Measurements from ENCODE around the gene ADH5. TPM values are rescaled to one million over a fixed set of nuclear protein-coding genes. Genes with fewer than 3 reads are reported as not detected.

The ADH5 gene
- total and polyA plus RNA-seq, 4 donors, result 219 to 268 (median 231) TPM

DNA sequence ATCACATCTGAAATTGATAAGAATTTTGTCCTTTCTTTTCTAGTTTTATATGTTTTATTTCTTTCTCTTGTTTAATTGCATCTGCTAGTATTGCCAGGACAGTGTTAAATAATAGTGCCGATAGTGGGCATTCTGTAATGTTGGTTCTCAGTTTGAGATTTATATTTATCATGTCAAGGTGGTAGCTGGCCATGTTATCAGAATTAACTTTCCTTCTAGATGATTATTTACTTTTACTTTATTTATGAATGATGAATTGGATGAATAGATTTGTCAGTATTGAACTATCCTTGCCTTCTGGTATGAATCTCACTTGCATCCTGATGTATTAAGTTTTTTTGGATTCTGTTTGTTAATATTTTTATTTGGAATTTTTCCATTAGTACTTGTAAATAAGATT, 50.4 kb downstream of the ADH5 start:
- intact Hi-C loops (cut with DNase I), result no loop called here
- H3K9me3 ChIP-seq (ENCODE audit: control insufficient read depth, low read length), result no peaks in the 10 kb centered on the region
- no peak overlapping the region for H3K4me3 ChIP-seq (ENCODE audit: low read length in 2 of 2)
- DNase-seq (no peak), ATAC-seq (ENCODE audit: low FRiP score) (no peak)
- H3K36me3 ChIP-seq (ENCODE audit: control insufficient read depth in 1 of 2, insufficient read depth in 2 of 2, low read length in 1 of 2), result no peaks in the 10 kb centered on the region
- no peaks in the 10 kb centered on the region for H3K4me1 ChIP-seq (ENCODE audit: control insufficient read depth in 1 of 2, insufficient read depth in 2 of 2, low read length in 2 of 2)
- H3K27ac ChIP-seq (ENCODE audit: low read depth in 1 of 2, low read length in 2 of 2), result no peak overlapping the region
- no peaks in the 10 kb centered on the region for H3K27me3 ChIP-seq (ENCODE audit: control insufficient read depth in 1 of 2, insufficient read depth in 2 of 2, low read length in 1 of 2)
- WGBS, 2 donors, result 96 to 100% methylated on average over 1 of the region's 1 CpG

DNA sequence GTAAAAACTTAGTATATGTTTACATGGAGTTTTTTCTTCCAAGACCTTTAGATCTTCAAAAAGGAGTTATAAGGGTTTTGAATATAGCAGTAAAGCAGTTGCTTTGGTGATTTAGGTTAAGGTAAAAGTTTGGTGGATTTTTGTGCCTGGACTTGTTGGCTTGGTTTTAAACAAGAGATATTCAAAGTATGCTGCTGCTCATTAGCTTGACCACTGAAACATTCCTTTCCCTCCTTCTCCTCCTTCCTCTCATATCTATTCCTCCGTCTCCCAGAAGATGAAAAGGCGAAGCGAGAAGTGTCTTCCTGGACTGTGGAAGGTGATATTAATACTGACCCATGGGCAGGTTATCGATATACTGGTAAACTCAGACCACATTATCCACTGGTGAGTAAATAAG, 54.6 kb downstream of the ADH5 start:
- WGBS, 2 donors, result 95 to 98% methylated on average over 4 of the region's 4 CpGs

GRCh38 chr4:99029852-99030251, 58.7 kb downstream of the ADH5 start:
- ATAC-seq (ENCODE audit: low FRiP score) (no peak), DNase-seq (no peak)
- Histone ChIP-seq H3K27ac (ENCODE audit: low read depth in 1 of 2, low read length in 2 of 2) (no peak overlapping the region), H3K4me1 (ENCODE audit: control insufficient read depth in 1 of 2, insufficient read depth in 2 of 2, low read length in 2 of 2) (peaks cover 1 to 9% of the 10 kb centered on the region in 2 donors), H3K4me3 (ENCODE audit: low read length in 2 of 2) (no peak overlapping the region), H3K9me3 (ENCODE audit: control insufficient read depth, low read length) (no peaks in the 10 kb centered on the region), H3K27me3 (ENCODE audit: control insufficient read depth in 1 of 2, insufficient read depth in 2 of 2, low read length in 1 of 2) (no peaks in the 10 kb centered on the region), H3K36me3 (ENCODE audit: control insufficient read depth in 1 of 2, insufficient read depth in 2 of 2, low read length in 1 of 2) (peaks cover 0 to 2% of the 10 kb centered on the region in 2 donors)
- 91 to 93% methylated on average over 3 of the region's 3 CpGs for WGBS, 2 donors
- intact Hi-C loops (cut with DNase I), result no loop called here

More for the DNA sequence above, 54.6 kb downstream of the ADH5 start:
- H3K9me3 ChIP-seq (ENCODE audit: control insufficient read depth, low read length), result no peaks in the 10 kb centered on the region
- H3K4me3 ChIP-seq (ENCODE audit: low read length in 2 of 2), result no peak overlapping the region
- peaks cover 0 to 2% of the 10 kb centered on the region in 2 donors for H3K36me3 ChIP-seq (ENCODE audit: control insufficient read depth in 1 of 2, insufficient read depth in 2 of 2, low read length in 1 of 2)
- ATAC-seq (ENCODE audit: low FRiP score) (no peak), DNase-seq (no peak)
- H3K4me1 ChIP-seq (ENCODE audit: control insufficient read depth in 1 of 2, insufficient read depth in 2 of 2, low read length in 2 of 2), result peaks cover 0 to 1% of the 10 kb centered on the region in 2 donors
- H3K27ac ChIP-seq (ENCODE audit: low read depth in 1 of 2, low read length in 2 of 2), result no peak overlapping the region
- intact Hi-C loops (cut with DNase I), result no loop called here
- no peaks in the 10 kb centered on the region for H3K27me3 ChIP-seq (ENCODE audit: control insufficient read depth in 1 of 2, insufficient read depth in 2 of 2, low read length in 1 of 2)

GRCh38 chr4:99029018-99029735, 59.4 kb downstream of the ADH5 start:
- 2 to 88% methylated on average over 1 of the region's 1 CpG for WGBS, 2 donors
- no peak for ATAC-seq (ENCODE audit: low FRiP score)
- peaks cover 0 to 2% of the 10 kb centered on the region in 2 donors for H3K36me3 ChIP-seq (ENCODE audit: control insufficient read depth in 1 of 2, insufficient read depth in 2 of 2, low read length in 1 of 2)
- peaks cover 1 to 9% of the 10 kb centered on the region in 2 donors for H3K4me1 ChIP-seq (ENCODE audit: control insufficient read depth in 1 of 2, insufficient read depth in 2 of 2, low read length in 2 of 2)
- H3K4me3 ChIP-seq (ENCODE audit: low read length in 2 of 2), result no peak overlapping the region
- no peaks in the 10 kb centered on the region for H3K27me3 ChIP-seq (ENCODE audit: control insufficient read depth in 1 of 2, insufficient read depth in 2 of 2, low read length in 1 of 2)
- H3K27ac ChIP-seq (ENCODE audit: low read depth in 1 of 2, low read length in 2 of 2), result no peak overlapping the region
- intact Hi-C loops (cut with DNase I), result no loop called here
- H3K9me3 ChIP-seq (ENCODE audit: control insufficient read depth, low read length), result no peaks in the 10 kb centered on the region
- DNase-seq, result no peak

- peaks cover 1 to 9% of the 10 kb centered on the region in 2 donors for H3K4me1 ChIP-seq (ENCODE audit: control insufficient read depth in 1 of 2, insufficient read depth in 2 of 2, low read length in 2 of 2)
- H3K27me3 ChIP-seq (ENCODE audit: control insufficient read depth in 1 of 2, insufficient read depth in 2 of 2, low read length in 1 of 2), result no peaks in the 10 kb centered on the region
- peaks cover 0 to 2% of the 10 kb centered on the region in 2 donors for H3K36me3 ChIP-seq (ENCODE audit: control insufficient read depth in 1 of 2, insufficient read depth in 2 of 2, low read length in 1 of 2)
- H3K9me3 ChIP-seq (ENCODE audit: control insufficient read depth, low read length), result no peaks in the 10 kb centered on the region
- no peak overlapping the region for H3K4me3 ChIP-seq (ENCODE audit: low read length in 2 of 2)
- H3K27ac ChIP-seq (ENCODE audit: low read depth in 1 of 2, low read length in 2 of 2), result no peak overlapping the region
- ATAC-seq (ENCODE audit: low FRiP score) (no peak), DNase-seq (no peak)
- intact Hi-C loops (cut with DNase I), result no loop called here
These were observed 60.4 kb downstream of the ADH5 start for GRCh38 chr4:99028187-99028586.

GRCh38 chr4:99027304-99027703, 61.3 kb downstream of the ADH5 start:
- H3K9me3 ChIP-seq (ENCODE audit: control insufficient read depth, low read length), result no peaks in the 10 kb centered on the region
- H3K4me1 ChIP-seq (ENCODE audit: control insufficient read depth in 1 of 2, insufficient read depth in 2 of 2, low read length in 2 of 2), result peaks cover 1 to 9% of the 10 kb centered on the region in 2 donors
- no peak overlapping the region for H3K4me3 ChIP-seq (ENCODE audit: low read length in 2 of 2)
- DNase-seq, result no peak
- no peak for ATAC-seq (ENCODE audit: low FRiP score)
- H3K27me3 ChIP-seq (ENCODE audit: control insufficient read depth in 1 of 2, insufficient read depth in 2 of 2, low read length in 1 of 2), result no peaks in the 10 kb centered on the region
- 78 to 92% methylated on average over 2 of the region's 2 CpGs for WGBS, 2 donors
- intact Hi-C loops (cut with DNase I), result no loop called here
- no peak overlapping the region for H3K27ac ChIP-seq (ENCODE audit: low read depth in 1 of 2, low read length in 2 of 2)
- peaks cover 0 to 2% of the 10 kb centered on the region in 2 donors for H3K36me3 ChIP-seq (ENCODE audit: control insufficient read depth in 1 of 2, insufficient read depth in 2 of 2, low read length in 1 of 2)

DNA sequence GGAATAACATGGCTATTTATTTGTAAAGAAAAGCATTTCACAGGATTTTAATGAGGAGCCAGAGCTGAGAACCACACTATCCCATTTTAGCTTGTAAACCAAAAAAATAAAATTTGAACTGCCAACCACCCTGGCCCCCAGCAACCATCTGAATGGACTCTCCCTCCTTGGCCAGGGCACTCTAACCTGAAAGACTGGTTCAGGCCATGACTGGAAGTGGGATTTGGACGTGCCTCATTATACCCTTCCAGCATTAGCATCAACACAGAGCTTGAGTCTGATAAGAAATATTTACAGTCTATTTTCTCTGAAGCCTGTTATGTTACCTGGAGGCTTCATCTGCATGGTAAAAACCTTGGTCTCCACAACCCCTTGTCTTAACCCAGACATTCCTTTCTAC, 63.1 kb downstream of the ADH5 start:
- Histone ChIP-seq H3K36me3 (ENCODE audit: control insufficient read depth in 1 of 2, insufficient read depth in 2 of 2, low read length in 1 of 2) (peaks cover 0 to 2% of the 10 kb centered on the region in 2 donors), H3K27me3 (ENCODE audit: control insufficient read depth in 1 of 2, insufficient read depth in 2 of 2, low read length in 1 of 2) (no peaks in the 10 kb centered on the region), H3K4me1 (ENCODE audit: control insufficient read depth in 1 of 2, insufficient read depth in 2 of 2, low read length in 2 of 2) (peaks cover 1 to 9% of the 10 kb centered on the region in 2 donors), H3K9me3 (ENCODE audit: control insufficient read depth, low read length) (peaks cover 1% of the 10 kb centered on the region), H3K4me3 (ENCODE audit: low read length in 2 of 2) (no peak overlapping the region), H3K27ac (ENCODE audit: low read depth in 1 of 2, low read length in 2 of 2) (no peak overlapping the region)
- DNase-seq, result no peak
- WGBS, 2 donors, result 71 to 90% methylated on average over 1 of the region's 1 CpG
- no peak for ATAC-seq (ENCODE audit: low FRiP score)
- intact Hi-C loops (cut with DNase I), result no loop called here

DNA sequence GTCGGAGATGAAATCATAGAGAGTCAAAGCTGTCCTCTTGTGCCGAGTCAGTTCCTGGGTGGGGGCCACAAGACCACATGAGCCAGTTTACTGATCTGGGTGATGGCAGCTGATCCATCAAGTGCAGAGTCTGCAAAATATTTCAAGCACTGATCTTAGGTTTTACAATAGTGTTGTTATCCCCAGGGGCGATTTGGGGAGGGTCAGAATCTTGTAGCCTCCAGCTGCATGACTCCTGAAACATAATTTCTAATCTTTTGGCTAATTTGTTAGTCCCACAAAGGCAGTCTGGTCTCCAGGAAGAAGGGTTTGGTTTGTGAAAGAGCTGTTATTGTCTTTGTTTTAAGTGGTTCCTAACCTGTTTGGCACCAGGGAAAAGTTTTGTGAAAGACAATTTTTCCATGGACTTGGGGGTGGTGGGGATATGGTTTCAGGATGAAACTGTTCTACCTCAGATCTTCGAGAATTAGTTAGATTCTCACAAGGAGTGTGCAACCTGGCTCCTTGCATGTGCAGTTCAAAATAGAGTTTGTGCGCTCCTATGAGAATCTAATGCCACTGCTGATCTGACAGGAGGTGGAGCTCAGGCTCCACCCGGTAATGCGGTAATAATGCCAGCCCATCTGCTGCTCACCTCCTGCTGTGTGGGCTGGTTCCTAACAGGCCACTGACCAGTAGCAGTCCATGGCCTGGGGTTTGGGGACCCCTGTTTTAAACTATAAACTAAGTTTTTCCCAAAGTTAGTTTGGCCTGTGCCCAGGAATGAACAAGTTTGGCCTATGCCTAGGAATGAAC, 63.9 kb downstream of the ADH5 start:
- Histone ChIP-seq H3K36me3 (ENCODE audit: control insufficient read depth in 1 of 2, insufficient read depth in 2 of 2, low read length in 1 of 2) (no peaks in the 10 kb centered on the region), H3K27ac (ENCODE audit: low read depth in 1 of 2, low read length in 2 of 2) (no peak overlapping the region), H3K4me1 (ENCODE audit: control insufficient read depth in 1 of 2, insufficient read depth in 2 of 2, low read length in 2 of 2) (peaks cover 1 to 9% of the 10 kb centered on the region in 2 donors), H3K4me3 (ENCODE audit: low read length in 2 of 2) (no peak overlapping the region), H3K9me3 (ENCODE audit: control insufficient read depth, low read length) (peaks cover 1% of the 10 kb centered on the region), H3K27me3 (ENCODE audit: control insufficient read depth in 1 of 2, insufficient read depth in 2 of 2, low read length in 1 of 2) (no peaks in the 10 kb centered on the region)
- intact Hi-C loops (cut with DNase I), result no loop called here
- DNase-seq, result no peak
- WGBS, 2 donors, result 58 to 82% methylated on average over 7 of the region's 7 CpGs
- no peak for ATAC-seq (ENCODE audit: low FRiP score)

All from aorta (tissue), 5 donors.